Measurements from ENCODE around the gene KPNA2. TPM values are rescaled to one million over a fixed set of nuclear protein-coding genes. Genes with fewer than 3 reads are reported as not detected.
A peak's percentile ranks its signal among the peaks of the same experiment; 100 is the strongest.

Gene KPNA2
- total and polyA plus RNA-seq, 9 of the 15 experiments (the other 6 are each of a cell fraction or from before 2014, with no cell fraction given): 132 to 984 (median 241) TPM

DNA sequence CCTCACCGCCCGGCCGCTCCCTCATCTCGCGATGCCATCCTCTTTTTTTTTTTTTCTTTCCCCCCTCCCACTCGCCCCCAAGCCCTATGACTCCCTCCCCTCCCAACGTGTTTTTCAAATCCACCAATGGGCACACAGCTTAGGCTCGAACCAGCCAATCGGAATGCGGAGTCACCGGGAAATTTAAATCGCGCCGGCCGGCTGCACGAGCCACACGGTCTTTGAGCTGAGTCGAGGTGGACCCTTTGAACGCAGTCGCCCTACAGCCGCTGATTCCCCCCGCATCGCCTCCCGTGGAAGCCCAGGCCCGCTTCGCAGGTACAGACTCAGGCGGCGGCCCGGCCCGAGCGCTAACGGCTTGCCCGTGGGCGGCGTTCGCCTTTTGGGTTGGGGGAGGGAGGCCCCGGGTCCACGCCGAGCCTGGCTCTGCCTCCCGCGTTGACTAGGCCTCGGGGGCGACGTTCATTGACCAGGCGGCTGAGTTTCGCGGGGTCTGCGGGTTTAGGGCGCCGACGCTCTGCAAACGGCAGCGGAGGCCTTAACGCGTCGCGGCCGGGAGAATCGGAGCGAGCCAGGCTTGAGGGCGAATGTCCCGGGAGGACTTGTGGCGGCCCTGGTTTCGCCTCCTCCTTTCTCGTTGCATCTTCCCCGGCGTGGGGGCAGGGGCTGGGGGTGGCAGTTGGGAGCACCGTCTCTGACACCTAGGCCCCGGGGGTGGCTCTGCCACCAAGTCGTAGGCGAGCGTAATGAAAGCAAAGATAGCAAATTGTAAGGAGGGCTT is at the start of gene KPNA2 (continued):
- TF ChIP-seq, protein P1, sequence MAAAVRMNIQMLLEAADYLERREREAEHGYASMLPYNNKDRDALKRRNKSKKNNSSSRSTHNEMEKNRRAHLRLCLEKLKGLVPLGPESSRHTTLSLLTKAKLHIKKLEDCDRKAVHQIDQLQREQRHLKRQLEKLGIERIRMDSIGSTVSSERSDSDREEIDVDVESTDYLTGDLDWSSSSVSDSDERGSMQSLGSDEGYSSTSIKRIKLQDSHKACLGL (CRISPR knock-in tag; IDR thresholded peaks at IDR 0.05; ENCODE audit: borderline replicate concordance, poor library complexity, severe bottlenecking): peak; percentile 80
- TF ChIP-seq ZC3H11A (IDR thresholded peaks at IDR 0.05; ENCODE audit: low read depth, low read length) (no peak), CBX1 (IDR thresholded peaks at IDR 0.05; ENCODE audit: low read depth) (0 out of 2 replicates have a peak, but pooled peaks have one; percentile 80), COPS2 (conservative IDR thresholded peaks at IDR 0.05) (no peak), PCBP1 (IDR thresholded peaks at IDR 0.05; ENCODE audit: low read depth, low read length, poor library complexity, severe bottlenecking) (peak; percentile 98), ZNF232 (CRISPR knock-in tag; IDR thresholded peaks at IDR 0.05) (peak; percentile 80; the same call in 1 of the 2 replicates), GATAD2B (IDR thresholded peaks at IDR 0.05; ENCODE audit: borderline replicate concordance) (peak; percentile 62; the same call in 1 of the 2 replicates), ELF2 (CRISPR knock-in tag; IDR thresholded peaks at IDR 0.05) (no peak), ZFP30 (CRISPR knock-in tag; IDR thresholded peaks at IDR 0.05; ENCODE audit: borderline replicate concordance) (no peak), ZNF77 (CRISPR knock-in tag; IDR thresholded peaks at IDR 0.05) (no peak), TAF15 (IDR thresholded peaks at IDR 0.05; ENCODE audit: low read depth, low read length) (no peak), NR4A1 (CRISPR knock-in tag; IDR thresholded peaks at IDR 0.05) (0 out of 2 replicates have a peak, but pooled peaks have one; percentile 10), NR4A1 (tag; IDR thresholded peaks at IDR 0.05) (no peak), ZNF583 (CRISPR knock-in tag; IDR thresholded peaks at IDR 0.05) (no peak), NEUROD1 (IDR thresholded peaks at IDR 0.05; ENCODE audit: borderline replicate concordance, low read depth, low read length, partially characterized antibody) (peak; percentile 88), POLR2G (IDR thresholded peaks at IDR 0.05; ENCODE audit: low read depth, low read length) (peak; percentile 99), ZNF644 (tag; IDR thresholded peaks at IDR 0.05; ENCODE audit: low read depth) (peak; percentile 58; the same call in 1 of the 2 replicates), LCOR (CRISPR knock-in tag; IDR thresholded peaks at IDR 0.05) (peak; percentile 89; the same call in 1 of the 2 replicates), MAZ (CRISPR knock-in tag; conservative IDR thresholded peaks at IDR 0.05 in 1 of 2, IDR thresholded peaks at IDR 0.05 in 1 of 2) (peak; percentile 69 to 72; a peak in 2 of 4 replicates), SETDB1 (IDR thresholded peaks at IDR 0.05; ENCODE audit: low read length) (no peak), BRCA1 (IDR thresholded peaks at IDR 0.05) (no peak), BRCA1 (CRISPR knock-in tag; IDR thresholded peaks at IDR 0.05) (no peak), PML (IDR thresholded peaks at IDR 0.05; ENCODE audit: low read length) (peak; percentile 61), IFI16 (CRISPR knock-in tag; IDR thresholded peaks at IDR 0.05) (no peak), CBX5 (IDR thresholded peaks at IDR 0.05; ENCODE audit: borderline replicate concordance, low read depth) (no peak)
- TF ChIP-seq, protein P2, sequence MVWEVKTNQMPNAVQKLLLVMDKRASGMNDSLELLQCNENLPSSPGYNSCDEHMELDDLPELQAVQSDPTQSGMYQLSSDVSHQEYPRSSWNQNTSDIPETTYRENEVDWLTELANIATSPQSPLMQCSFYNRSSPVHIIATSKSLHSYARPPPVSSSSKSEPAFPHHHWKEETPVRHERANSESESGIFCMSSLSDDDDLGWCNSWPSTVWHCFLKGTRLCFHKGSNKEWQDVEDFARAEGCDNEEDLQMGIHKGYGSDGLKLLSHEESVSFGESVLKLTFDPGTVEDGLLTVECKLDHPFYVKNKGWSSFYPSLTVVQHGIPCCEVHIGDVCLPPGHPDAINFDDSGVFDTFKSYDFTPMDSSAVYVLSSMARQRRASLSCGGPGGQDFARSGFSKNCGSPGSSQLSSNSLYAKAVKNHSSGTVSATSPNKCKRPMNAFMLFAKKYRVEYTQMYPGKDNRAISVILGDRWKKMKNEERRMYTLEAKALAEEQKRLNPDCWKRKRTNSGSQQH (CRISPR knock-in tag; IDR thresholded peaks at IDR 0.05): peak; percentile 52; the same call in 1 of the 2 replicates
- TF ChIP-seq, protein P3, sequence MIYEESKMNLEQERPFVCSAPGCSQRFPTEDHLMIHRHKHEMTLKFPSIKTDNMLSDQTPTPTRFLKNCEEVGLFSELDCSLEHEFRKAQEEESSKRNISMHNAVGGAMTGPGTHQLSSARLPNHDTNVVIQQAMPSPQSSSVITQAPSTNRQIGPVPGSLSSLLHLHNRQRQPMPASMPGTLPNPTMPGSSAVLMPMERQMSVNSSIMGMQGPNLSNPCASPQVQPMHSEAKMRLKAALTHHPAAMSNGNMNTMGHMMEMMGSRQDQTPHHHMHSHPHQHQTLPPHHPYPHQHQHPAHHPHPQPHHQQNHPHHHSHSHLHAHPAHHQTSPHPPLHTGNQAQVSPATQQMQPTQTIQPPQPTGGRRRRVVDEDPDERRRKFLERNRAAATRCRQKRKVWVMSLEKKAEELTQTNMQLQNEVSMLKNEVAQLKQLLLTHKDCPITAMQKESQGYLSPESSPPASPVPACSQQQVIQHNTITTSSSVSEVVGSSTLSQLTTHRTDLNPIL (CRISPR knock-in tag; IDR thresholded peaks at IDR 0.05): no peak

Measured in K562 (cell line).